HepG2 (cell line): ENCODE measurements around the gene HPS1. TPM values are rescaled to one million over a fixed set of nuclear protein-coding genes. Genes with fewer than 3 reads are reported as not detected.
A peak's percentile ranks its signal among the peaks of the same experiment; 100 is the strongest.

Source experiments
- FIP1L1 ChIP-seq: fragments of 200-400 bp; formaldehyde crosslinking; IDR thresholded peaks from 2 replicates; pipeline ENCODE4 v1.6.1; 2018; ENCODE audit warnings: low read depth, mild to moderate bottlenecking, low read length, moderate library complexity, borderline replicate concordance; ENCODE audit not compliant: insufficient read depth
- HMG20B ChIP-seq: conservative IDR thresholded peaks from 2 replicates; pipeline ENCODE4 v1.6.1; 2016; ENCODE audit warnings: missing genetic modification reagents, missing compliant biosample characterization
- HOXD1 ChIP-seq: sonication (generic); formaldehyde crosslinking; IDR thresholded peaks from 2 replicates; pipeline ENCODE4 v1.5.0; 2020; ENCODE audit warnings: missing genetic modification reagents
- NR2F6 ChIP-seq, 2 experiments: IDR thresholded peaks; 2 replicates each; pipeline ENCODE4 v1.6.1; 2016; ENCODE audit warnings: antibody characterized with exemption in 1 of 2, mild to moderate bottlenecking in 1 of 2
- PTBP1 ChIP-seq: fragments of 200-400 bp; formaldehyde crosslinking; IDR thresholded peaks from 2 replicates; pipeline ENCODE4 v1.6.1; 2018; ENCODE audit warnings: low read length, low read depth; ENCODE audit not compliant: poor library complexity, severe bottlenecking
- RBM39 ChIP-seq: fragments of 200-400 bp; formaldehyde crosslinking; IDR thresholded peaks from one replicate; pipeline ENCODE4 v1.6.1; 2018; ENCODE audit warnings: antibody characterized with exemption, mild to moderate bottlenecking, low read depth, low read length; ENCODE audit not compliant: poor library complexity, severe bottlenecking
- RFXANK ChIP-seq: IDR thresholded peaks from 2 replicates; pipeline ENCODE4 v1.6.1; 2016
- SPEN ChIP-seq: sonication (generic); formaldehyde crosslinking; IDR thresholded peaks from 2 replicates; pipeline ENCODE4 v1.5.1; 2020; ENCODE audit warnings: low read depth, mild to moderate bottlenecking, missing genetic modification reagents
- TBX2 ChIP-seq: sonication (generic); formaldehyde crosslinking; IDR thresholded peaks from 2 replicates; pipeline ENCODE4 v1.5.0; 2020; ENCODE audit warnings: missing genetic modification reagents, mild to moderate bottlenecking, borderline replicate concordance
- ZFY ChIP-seq: sonication (generic); formaldehyde crosslinking; IDR thresholded peaks from 2 replicates; pipeline ENCODE4 v1.4.0; 2020; ENCODE audit warnings: missing genetic modification reagents
- ZMYM3 ChIP-seq: sonication (generic); formaldehyde crosslinking; IDR thresholded peaks from 2 replicates; pipeline ENCODE4 v1.5.1; 2020; ENCODE audit warnings: mild to moderate bottlenecking, missing genetic modification reagents
- ZNF121 ChIP-seq: sonication (generic); formaldehyde crosslinking; IDR thresholded peaks from 2 replicates; pipeline ENCODE4 v1.5.0; 2020; ENCODE audit warnings: mild to moderate bottlenecking, missing genetic modification reagents
- ZNF180 ChIP-seq: sonication (generic); formaldehyde crosslinking; IDR thresholded peaks from 2 replicates; pipeline ENCODE4 v1.4.0; 2020; ENCODE audit warnings: low read depth, missing genetic modification reagents, borderline replicate concordance
- ZNF468 ChIP-seq: sonication (generic); formaldehyde crosslinking; IDR thresholded peaks from 2 replicates; pipeline ENCODE4 v1.8.0; 2022; ENCODE audit warnings: mild to moderate bottlenecking, moderate library complexity, missing genetic modification reagents
- ZNF598 ChIP-seq: sonication (generic); formaldehyde crosslinking; IDR thresholded peaks from 2 replicates; pipeline ENCODE4 v1.5.1; 2020; ENCODE audit warnings: mild to moderate bottlenecking, missing genetic modification reagents, borderline replicate concordance
- ZNF607 ChIP-seq: sonication (generic); formaldehyde crosslinking; IDR thresholded peaks from 2 replicates; pipeline ENCODE4 v1.5.1; 2020; ENCODE audit warnings: missing genetic modification reagents, mild to moderate bottlenecking, borderline replicate concordance
- ZNF670 ChIP-seq: sonication (generic); formaldehyde crosslinking; IDR thresholded peaks from 2 replicates; pipeline ENCODE4 v1.8.0; 2022; ENCODE audit warnings: mild to moderate bottlenecking, missing genetic modification reagents, borderline replicate concordance
- ZNF713 ChIP-seq: sonication (generic); formaldehyde crosslinking; IDR thresholded peaks from 2 replicates; pipeline ENCODE4 v1.4.0; 2020; ENCODE audit warnings: mild to moderate bottlenecking, missing genetic modification reagents
- polyA plus RNA-seq, 8 experiments: library from polyadenylated mRNA; depleted of rRNA in 3 of 8; stranded (reverse) in 7 of 8; unstranded in 1 of 8; fragments of >200 nt; fragmentation: Illumina TruSeq in 4 of 8; extraction: Trizol in 4 of 8; gene quantifications; 2 replicates each; pipeline versions ENCODE4 v1.2.1 to v1.2.3, GENCODE V29; 2011 to 2016; ENCODE audit warnings: low read depth in 4 of 8, missing spikeins in 1 of 8, mixed read lengths in 1 of 8; ENCODE audit not compliant: insufficient read depth in 1 of 8
- total RNA-seq, 5 experiments: library from RNA; depleted of rRNA; stranded (reverse); fragments of >200 nt; fragmentation: Illumina TruSeq; extraction: Trizol; gene quantifications; 2 replicates each; pipeline ENCODE4 v1.2.3, GENCODE V29; 2016; ENCODE audit warnings: low read depth in 1 of 5
- TF ChIP-seq, protein P1 (sequence below): sonication (generic); formaldehyde crosslinking; IDR thresholded peaks from 2 replicates; pipeline ENCODE4 v1.4.0; 2020; ENCODE audit warnings: missing genetic modification reagents
- TF ChIP-seq, protein P2 (sequence below): sonication (generic); formaldehyde crosslinking; conservative IDR thresholded peaks from 2 replicates; pipeline ENCODE4 v1.4.0; 2020; ENCODE audit warnings: mild to moderate bottlenecking, missing genetic modification reagents, moderate library complexity
- TF ChIP-seq, protein P3 (sequence below): sonication (generic); formaldehyde crosslinking; IDR thresholded peaks from 2 replicates; pipeline ENCODE4 v1.4.0; 2020; ENCODE audit warnings: missing genetic modification reagents
- TF ChIP-seq, protein P4 (sequence below): sonication (generic); formaldehyde crosslinking; IDR thresholded peaks from 2 replicates; pipeline ENCODE4 v1.4.0; 2020; ENCODE audit warnings: missing genetic modification reagents

HPS1 gene
- total and polyA plus RNA-seq, 2 of the 13 experiments (the other 11 are each of a cell fraction or from before 2014, with no cell fraction given) = 24.6 to 25.8 TPM

DNA sequence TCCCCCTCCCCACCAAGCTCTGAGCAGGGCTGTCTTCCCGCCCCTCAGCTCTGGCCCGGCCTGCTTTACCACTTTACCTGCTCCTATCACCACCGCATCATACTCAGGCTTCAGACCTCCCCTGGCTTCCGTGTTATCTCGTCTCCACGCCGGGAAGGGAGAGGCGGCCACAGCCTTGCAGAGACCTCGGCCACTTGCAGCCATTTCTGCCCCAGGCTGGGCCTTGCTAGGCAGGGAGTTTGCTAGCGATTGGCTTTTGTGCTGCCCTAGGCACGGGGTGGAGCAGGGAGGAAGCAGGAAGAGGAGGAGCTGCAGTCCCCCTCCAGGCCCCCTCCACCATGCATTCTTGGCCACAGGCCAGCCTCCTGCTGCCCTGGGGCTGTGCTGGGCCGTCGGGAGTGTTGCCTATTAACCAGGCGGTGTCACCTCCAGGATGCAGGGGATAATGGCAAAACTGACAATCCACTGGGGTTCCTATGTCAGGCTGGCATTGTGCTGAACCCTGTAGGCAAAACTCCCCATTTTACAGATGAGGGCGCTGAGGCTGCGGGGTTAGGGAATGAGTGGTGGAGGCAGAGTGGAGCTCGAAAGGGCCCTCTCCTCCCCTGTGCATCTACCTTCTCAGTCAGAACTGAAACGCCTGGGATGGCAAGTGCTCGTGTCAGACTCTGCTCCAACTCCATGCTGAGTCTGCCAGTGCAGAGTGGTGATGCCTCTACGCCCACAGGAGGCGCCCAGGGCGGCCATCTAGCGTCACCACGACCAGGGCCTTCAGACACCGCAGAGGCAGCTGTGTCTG lies 31.6 kb downstream of the HPS1 start, which contains the start of gene PYROXD2 (continued):
- 0 out of 2 replicates have a peak, but pooled peaks have one; percentile 72 for TF ChIP-seq FIP1L1
- TF ChIP-seq, protein P1, sequence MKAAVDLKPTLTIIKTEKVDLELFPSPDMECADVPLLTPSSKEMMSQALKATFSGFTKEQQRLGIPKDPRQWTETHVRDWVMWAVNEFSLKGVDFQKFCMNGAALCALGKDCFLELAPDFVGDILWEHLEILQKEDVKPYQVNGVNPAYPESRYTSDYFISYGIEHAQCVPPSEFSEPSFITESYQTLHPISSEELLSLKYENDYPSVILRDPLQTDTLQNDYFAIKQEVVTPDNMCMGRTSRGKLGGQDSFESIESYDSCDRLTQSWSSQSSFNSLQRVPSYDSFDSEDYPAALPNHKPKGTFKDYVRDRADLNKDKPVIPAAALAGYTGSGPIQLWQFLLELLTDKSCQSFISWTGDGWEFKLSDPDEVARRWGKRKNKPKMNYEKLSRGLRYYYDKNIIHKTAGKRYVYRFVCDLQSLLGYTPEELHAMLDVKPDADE (CRISPR knock-in tag) = peak; percentile 62; the same call in 1 of the 2 replicates
- TF ChIP-seq PTBP1 = peak; percentile 38
- TF ChIP-seq, protein P2, sequence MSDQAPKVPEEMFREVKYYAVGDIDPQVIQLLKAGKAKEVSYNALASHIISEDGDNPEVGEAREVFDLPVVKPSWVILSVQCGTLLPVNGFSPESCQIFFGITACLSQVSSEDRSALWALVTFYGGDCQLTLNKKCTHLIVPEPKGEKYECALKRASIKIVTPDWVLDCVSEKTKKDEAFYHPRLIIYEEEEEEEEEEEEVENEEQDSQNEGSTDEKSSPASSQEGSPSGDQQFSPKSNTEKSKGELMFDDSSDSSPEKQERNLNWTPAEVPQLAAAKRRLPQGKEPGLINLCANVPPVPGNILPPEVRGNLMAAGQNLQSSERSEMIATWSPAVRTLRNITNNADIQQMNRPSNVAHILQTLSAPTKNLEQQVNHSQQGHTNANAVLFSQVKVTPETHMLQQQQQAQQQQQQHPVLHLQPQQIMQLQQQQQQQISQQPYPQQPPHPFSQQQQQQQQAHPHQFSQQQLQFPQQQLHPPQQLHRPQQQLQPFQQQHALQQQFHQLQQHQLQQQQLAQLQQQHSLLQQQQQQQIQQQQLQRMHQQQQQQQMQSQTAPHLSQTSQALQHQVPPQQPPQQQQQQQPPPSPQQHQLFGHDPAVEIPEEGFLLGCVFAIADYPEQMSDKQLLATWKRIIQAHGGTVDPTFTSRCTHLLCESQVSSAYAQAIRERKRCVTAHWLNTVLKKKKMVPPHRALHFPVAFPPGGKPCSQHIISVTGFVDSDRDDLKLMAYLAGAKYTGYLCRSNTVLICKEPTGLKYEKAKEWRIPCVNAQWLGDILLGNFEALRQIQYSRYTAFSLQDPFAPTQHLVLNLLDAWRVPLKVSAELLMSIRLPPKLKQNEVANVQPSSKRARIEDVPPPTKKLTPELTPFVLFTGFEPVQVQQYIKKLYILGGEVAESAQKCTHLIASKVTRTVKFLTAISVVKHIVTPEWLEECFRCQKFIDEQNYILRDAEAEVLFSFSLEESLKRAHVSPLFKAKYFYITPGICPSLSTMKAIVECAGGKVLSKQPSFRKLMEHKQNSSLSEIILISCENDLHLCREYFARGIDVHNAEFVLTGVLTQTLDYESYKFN = peak; percentile 53
- 0 out of 2 replicates have a peak, but pooled peaks have one; percentile 62 for TF ChIP-seq RFXANK (CRISPR knock-in tag)
- TF ChIP-seq HOXD1 (CRISPR knock-in tag) = peak; percentile 44; the same call in 1 of the 2 replicates
- peak; percentile 71 for TF ChIP-seq RBM39
- TF ChIP-seq, protein P3, sequence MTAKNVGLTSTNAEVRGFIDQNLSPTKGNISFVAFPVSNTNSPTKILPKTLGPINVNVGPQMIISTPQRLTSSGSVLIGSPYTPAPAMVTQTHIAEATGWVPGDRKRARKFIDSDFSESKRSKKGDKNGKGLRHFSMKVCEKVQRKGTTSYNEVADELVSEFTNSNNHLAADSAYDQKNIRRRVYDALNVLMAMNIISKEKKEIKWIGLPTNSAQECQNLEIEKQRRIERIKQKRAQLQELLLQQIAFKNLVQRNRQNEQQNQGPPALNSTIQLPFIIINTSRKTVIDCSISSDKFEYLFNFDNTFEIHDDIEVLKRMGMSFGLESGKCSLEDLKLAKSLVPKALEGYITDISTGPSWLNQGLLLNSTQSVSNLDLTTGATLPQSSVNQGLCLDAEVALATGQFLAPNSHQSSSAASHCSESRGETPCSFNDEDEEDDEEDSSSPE (CRISPR knock-in tag) = no peak; the same call in 1 of the 2 replicates
- TF ChIP-seq ZNF180 (CRISPR knock-in tag) = no peak
- TF ChIP-seq ZMYM3 (CRISPR knock-in tag) = peak; percentile 84
- TF ChIP-seq ZNF607 (CRISPR knock-in tag) = peak; percentile 38; the same call in 1 of the 2 replicates
- no peak for TF ChIP-seq ZNF468 (CRISPR knock-in tag)
- TF ChIP-seq HMG20B (CRISPR knock-in tag) = 0 out of 2 replicates have a peak, but pooled peaks have one; percentile 6
- 0 out of 2 replicates have a peak, but pooled peaks have one; percentile 62 for TF ChIP-seq ZNF713 (CRISPR knock-in tag)
- TF ChIP-seq ZNF121 (CRISPR knock-in tag) = peak; percentile 23; the same call in 1 of the 2 replicates
- TF ChIP-seq ZNF598 (CRISPR knock-in tag) = peak; percentile 86; the same call in 1 of the 2 replicates
- TF ChIP-seq TBX2 (CRISPR knock-in tag) = peak; percentile 74
- TF ChIP-seq SPEN (CRISPR knock-in tag) = peak; percentile 82
- TF ChIP-seq NR2F6 (IDR thresholded peaks at IDR 0.05) = no peak
- 0 out of 2 replicates have a peak, but pooled peaks have one; percentile 40 for TF ChIP-seq NR2F6 (CRISPR knock-in tag; IDR thresholded peaks at IDR 0.05)
- TF ChIP-seq, protein P4, sequence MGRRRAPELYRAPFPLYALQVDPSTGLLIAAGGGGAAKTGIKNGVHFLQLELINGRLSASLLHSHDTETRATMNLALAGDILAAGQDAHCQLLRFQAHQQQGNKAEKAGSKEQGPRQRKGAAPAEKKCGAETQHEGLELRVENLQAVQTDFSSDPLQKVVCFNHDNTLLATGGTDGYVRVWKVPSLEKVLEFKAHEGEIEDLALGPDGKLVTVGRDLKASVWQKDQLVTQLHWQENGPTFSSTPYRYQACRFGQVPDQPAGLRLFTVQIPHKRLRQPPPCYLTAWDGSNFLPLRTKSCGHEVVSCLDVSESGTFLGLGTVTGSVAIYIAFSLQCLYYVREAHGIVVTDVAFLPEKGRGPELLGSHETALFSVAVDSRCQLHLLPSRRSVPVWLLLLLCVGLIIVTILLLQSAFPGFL (CRISPR knock-in tag) = no peak
- peak; percentile 97 for TF ChIP-seq ZFY
- peak; percentile 62; the same call in 1 of the 2 replicates for TF ChIP-seq ZNF670 (CRISPR knock-in tag)
